ENCODE data around the gene DUOX1.

- TF ChIP-seq POLR2A (IDR thresholded peaks at IDR 0.05), result no peak
- TF ChIP-seq, protein P1, sequence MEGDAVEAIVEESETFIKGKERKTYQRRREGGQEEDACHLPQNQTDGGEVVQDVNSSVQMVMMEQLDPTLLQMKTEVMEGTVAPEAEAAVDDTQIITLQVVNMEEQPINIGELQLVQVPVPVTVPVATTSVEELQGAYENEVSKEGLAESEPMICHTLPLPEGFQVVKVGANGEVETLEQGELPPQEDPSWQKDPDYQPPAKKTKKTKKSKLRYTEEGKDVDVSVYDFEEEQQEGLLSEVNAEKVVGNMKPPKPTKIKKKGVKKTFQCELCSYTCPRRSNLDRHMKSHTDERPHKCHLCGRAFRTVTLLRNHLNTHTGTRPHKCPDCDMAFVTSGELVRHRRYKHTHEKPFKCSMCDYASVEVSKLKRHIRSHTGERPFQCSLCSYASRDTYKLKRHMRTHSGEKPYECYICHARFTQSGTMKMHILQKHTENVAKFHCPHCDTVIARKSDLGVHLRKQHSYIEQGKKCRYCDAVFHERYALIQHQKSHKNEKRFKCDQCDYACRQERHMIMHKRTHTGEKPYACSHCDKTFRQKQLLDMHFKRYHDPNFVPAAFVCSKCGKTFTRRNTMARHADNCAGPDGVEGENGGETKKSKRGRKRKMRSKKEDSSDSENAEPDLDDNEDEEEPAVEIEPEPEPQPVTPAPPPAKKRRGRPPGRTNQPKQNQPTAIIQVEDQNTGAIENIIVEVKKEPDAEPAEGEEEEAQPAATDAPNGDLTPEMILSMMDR (IDR thresholded peaks at IDR 0.05), result no peak
- TF ChIP-seq POLR2AphosphoS5 (IDR thresholded peaks at IDR 0.05; ENCODE audit: insufficient read depth in 1 of 2, low read depth in 1 of 2), result no peak
Measured at GRCh38 chr15:45100884-45101625, 28.7 kb upstream of the DUOX1 start.
